HG03139 (cell line): Measurements from ENCODE around the gene IGFBP7.
"Not testable (repeated sequence)": the region's sequence is repeated elsewhere in the genome, so short reads cannot be mapped to it uniquely, and the experiment has no call there.

Experiments
- ATAC-seq: cut with Tn5 transposase; IDR thresholded peaks from one replicate; pipeline ENCODE4 v1.9.1; 2021; ENCODE audit not compliant: unreplicated experiment

The IGFBP7 gene

GRCh38 chr4:57075367-57075766 lies 34.8 kb downstream of the IGFBP7 start:
- ATAC-seq = no peak

- no peak for ATAC-seq
These were observed 35.4 kb downstream of the IGFBP7 start for GRCh38 chr4:57074744-57075143.

GRCh38 chr4:57073559-57073958 lies 36.6 kb downstream of the IGFBP7 start:
- no peak for ATAC-seq

GRCh38 chr4:57071326-57071725 lies 38.9 kb downstream of the IGFBP7 start:
- no peak for ATAC-seq

- ATAC-seq = no peak
These were observed 39.7 kb downstream of the IGFBP7 start for GRCh38 chr4:57070461-57070860.

GRCh38 chr4:57068237-57068981 lies 41.8 kb downstream of the IGFBP7 start:
- no peak for ATAC-seq

- no peak for ATAC-seq
These were observed 44.3 kb downstream of the IGFBP7 start for GRCh38 chr4:57065730-57066482.

GRCh38 chr4:57064811-57065711 lies 45.1 kb downstream of the IGFBP7 start:
- ATAC-seq = no peak

GRCh38 chr4:57064120-57064519 lies 46.1 kb downstream of the IGFBP7 start:
- no peak for ATAC-seq

- no peak for ATAC-seq
These were observed 46.7 kb downstream of the IGFBP7 start for GRCh38 chr4:57063518-57063917.

GRCh38 chr4:57061395-57061794 lies 48.8 kb downstream of the IGFBP7 start:
- no peak for ATAC-seq

GRCh38 chr4:57060717-57061067 lies 49.5 kb downstream of the IGFBP7 start:
- ATAC-seq = not testable (repeated sequence)

- ATAC-seq = no peak
These were observed 50.1 kb downstream of the IGFBP7 start for GRCh38 chr4:57059890-57060716.

GRCh38 chr4:57055886-57056285 lies 54.3 kb downstream of the IGFBP7 start:
- no peak for ATAC-seq

- no peak for ATAC-seq
These were observed 56.7 kb downstream of the IGFBP7 start for GRCh38 chr4:57053508-57053907.

GRCh38 chr4:57051524-57051923 lies 58.7 kb downstream of the IGFBP7 start:
- ATAC-seq = no peak

GRCh38 chr4:57051095-57051494 lies 59.1 kb downstream of the IGFBP7 start:
- no peak for ATAC-seq

GRCh38 chr4:57048590-57049304 lies 61.4 kb downstream of the IGFBP7 start:
- ATAC-seq = no peak

- not testable (repeated sequence) for ATAC-seq
These were observed 63.1 kb downstream of the IGFBP7 start for GRCh38 chr4:57047046-57047445.

- ATAC-seq = no peak
These were observed 65.2 kb downstream of the IGFBP7 start for GRCh38 chr4:57044996-57045395.
